ENCODE data around the gene TAB2.

Gene TAB2

DNA sequence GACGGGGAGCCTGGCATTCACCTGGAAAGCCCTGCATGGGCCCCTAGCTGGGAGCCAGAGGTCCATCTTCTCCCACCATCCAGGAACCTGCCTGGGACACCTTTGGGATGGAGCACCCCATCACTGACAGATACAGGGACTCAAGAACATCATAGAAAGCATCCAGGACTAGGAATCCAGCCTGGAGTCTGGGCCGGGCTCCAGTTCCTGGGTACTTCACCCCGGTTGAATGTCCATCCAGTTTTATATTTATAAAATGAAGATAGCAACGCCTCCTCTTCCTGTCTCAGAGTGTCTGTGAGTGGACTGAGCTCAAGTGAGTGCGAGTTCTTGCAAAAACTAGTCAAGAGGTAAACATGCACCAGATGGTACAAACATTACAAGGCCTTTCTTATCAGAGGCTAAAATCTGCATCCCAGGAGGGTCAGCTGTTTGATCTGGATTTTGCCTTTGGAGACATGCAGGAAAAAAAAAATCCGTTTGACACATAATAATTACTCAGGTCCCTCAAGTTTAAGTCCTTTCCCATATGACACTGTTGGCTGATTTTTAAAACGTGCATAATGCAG is 139.9 kb downstream of the TAB2 start:
- no peak for TF ChIP-seq ESRRG (CRISPR knock-in tag; IDR thresholded peaks at IDR 0.05)
- no peak for TF ChIP-seq BACH2 (CRISPR knock-in tag; IDR thresholded peaks at IDR 0.05; ENCODE audit: borderline replicate concordance)
- no peak for TF ChIP-seq CSRNP3 (CRISPR knock-in tag; IDR thresholded peaks at IDR 0.05)
- TF ChIP-seq, protein P1, sequence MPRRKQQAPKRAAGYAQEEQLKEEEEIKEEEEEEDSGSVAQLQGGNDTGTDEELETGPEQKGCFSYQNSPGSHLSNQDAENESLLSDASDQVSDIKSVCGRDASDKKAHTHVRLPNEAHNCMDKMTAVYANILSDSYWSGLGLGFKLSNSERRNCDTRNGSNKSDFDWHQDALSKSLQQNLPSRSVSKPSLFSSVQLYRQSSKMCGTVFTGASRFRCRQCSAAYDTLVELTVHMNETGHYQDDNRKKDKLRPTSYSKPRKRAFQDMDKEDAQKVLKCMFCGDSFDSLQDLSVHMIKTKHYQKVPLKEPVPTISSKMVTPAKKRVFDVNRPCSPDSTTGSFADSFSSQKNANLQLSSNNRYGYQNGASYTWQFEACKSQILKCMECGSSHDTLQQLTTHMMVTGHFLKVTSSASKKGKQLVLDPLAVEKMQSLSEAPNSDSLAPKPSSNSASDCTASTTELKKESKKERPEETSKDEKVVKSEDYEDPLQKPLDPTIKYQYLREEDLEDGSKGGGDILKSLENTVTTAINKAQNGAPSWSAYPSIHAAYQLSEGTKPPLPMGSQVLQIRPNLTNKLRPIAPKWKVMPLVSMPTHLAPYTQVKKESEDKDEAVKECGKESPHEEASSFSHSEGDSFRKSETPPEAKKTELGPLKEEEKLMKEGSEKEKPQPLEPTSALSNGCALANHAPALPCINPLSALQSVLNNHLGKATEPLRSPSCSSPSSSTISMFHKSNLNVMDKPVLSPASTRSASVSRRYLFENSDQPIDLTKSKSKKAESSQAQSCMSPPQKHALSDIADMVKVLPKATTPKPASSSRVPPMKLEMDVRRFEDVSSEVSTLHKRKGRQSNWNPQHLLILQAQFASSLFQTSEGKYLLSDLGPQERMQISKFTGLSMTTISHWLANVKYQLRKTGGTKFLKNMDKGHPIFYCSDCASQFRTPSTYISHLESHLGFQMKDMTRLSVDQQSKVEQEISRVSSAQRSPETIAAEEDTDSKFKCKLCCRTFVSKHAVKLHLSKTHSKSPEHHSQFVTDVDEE (CRISPR knock-in tag; IDR thresholded peaks at IDR 0.05) = no peak
- TF ChIP-seq OSR1 (CRISPR knock-in tag; IDR thresholded peaks at IDR 0.05) = no peak
- no peak for ATAC-seq

- ATAC-seq = no peak
- no peak for TF ChIP-seq ZC3H10 (CRISPR knock-in tag; IDR thresholded peaks at IDR 0.05)
- no peak for TF ChIP-seq ESRRG (CRISPR knock-in tag; IDR thresholded peaks at IDR 0.05)
- TF ChIP-seq, protein P1 (CRISPR knock-in tag; IDR thresholded peaks at IDR 0.05) = no peak
- TF ChIP-seq RARB (CRISPR knock-in tag; IDR thresholded peaks at IDR 0.05) = no peak
- TF ChIP-seq SNAI2 (CRISPR knock-in tag; IDR thresholded peaks at IDR 0.05) = no peak
- no peak for TF ChIP-seq ISL1 (CRISPR knock-in tag; IDR thresholded peaks at IDR 0.05)
- TF ChIP-seq CSRNP3 (CRISPR knock-in tag; IDR thresholded peaks at IDR 0.05) = no peak
- no peak for TF ChIP-seq ZFP30 (CRISPR knock-in tag; IDR thresholded peaks at IDR 0.05)
- TF ChIP-seq TCF4 (CRISPR knock-in tag; IDR thresholded peaks at IDR 0.05; ENCODE audit: borderline replicate concordance) = no peak
- TF ChIP-seq ZFP3 (CRISPR knock-in tag; IDR thresholded peaks at IDR 0.05) = no peak
Observed at GRCh38 chr6:149458196-149458595, 140.7 kb downstream of the TAB2 start.

- no peak for ATAC-seq
- TF ChIP-seq OSR1 (CRISPR knock-in tag; IDR thresholded peaks at IDR 0.05) = no peak
- TF ChIP-seq BACH2 (CRISPR knock-in tag; IDR thresholded peaks at IDR 0.05; ENCODE audit: borderline replicate concordance) = no peak
- no peak for TF ChIP-seq ISL1 (CRISPR knock-in tag; IDR thresholded peaks at IDR 0.05)
- no peak for TF ChIP-seq PATZ1 (CRISPR knock-in tag; IDR thresholded peaks at IDR 0.05; ENCODE audit: borderline replicate concordance)
- TF ChIP-seq ZNF565 (CRISPR knock-in tag; conservative IDR thresholded peaks at IDR 0.05; ENCODE audit: low read depth) = no peak
- no peak for TF ChIP-seq ESRRG (CRISPR knock-in tag; IDR thresholded peaks at IDR 0.05)
- no peak for TF ChIP-seq CSDC2 (CRISPR knock-in tag; IDR thresholded peaks at IDR 0.05)
- no peak for TF ChIP-seq POU6F1 (CRISPR knock-in tag; IDR thresholded peaks at IDR 0.05; ENCODE audit: borderline replicate concordance, low read depth)
- no peak for TF ChIP-seq ARNTL (CRISPR knock-in tag; IDR thresholded peaks at IDR 0.05; ENCODE audit: borderline replicate concordance, low read depth)
- TF ChIP-seq SNAI2 (CRISPR knock-in tag; IDR thresholded peaks at IDR 0.05) = no peak
- TF ChIP-seq CREB5 (CRISPR knock-in tag; IDR thresholded peaks at IDR 0.05; ENCODE audit: low read depth) = no peak
Observed at GRCh38 chr6:149458806-149459205, 141.3 kb downstream of the TAB2 start.

All from SK-N-SH treated with all-trans-retinoic acid at 6 μM for 48 hours (cell line).